ENCODE results near the gene ROCK2.
"Not testable (repeated sequence)": the region's sequence is repeated elsewhere in the genome, so short reads cannot be mapped to it uniquely, and the experiment has no call there.

Gene ROCK2

DNA sequence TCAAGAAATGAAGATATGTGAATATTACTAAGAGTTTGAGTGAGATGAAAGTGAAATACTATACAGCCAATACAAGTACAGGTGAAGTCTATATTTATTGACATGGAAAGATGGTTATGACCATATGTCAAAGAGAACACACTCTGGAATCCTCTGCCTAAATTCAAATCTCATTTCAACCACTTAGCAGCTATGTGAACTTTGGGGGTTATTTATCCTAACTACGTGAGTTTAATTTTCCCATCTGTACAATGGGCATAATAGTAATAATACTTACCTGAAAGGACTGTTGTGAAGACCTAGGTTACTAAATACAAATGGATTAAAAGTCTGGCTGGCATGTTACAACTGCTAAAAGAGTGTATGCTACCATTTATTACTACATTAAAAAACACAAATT is 79.6 kb downstream of the ROCK2 start:
- DNase-seq (ENCODE audit: low read depth): no peak

DNA sequence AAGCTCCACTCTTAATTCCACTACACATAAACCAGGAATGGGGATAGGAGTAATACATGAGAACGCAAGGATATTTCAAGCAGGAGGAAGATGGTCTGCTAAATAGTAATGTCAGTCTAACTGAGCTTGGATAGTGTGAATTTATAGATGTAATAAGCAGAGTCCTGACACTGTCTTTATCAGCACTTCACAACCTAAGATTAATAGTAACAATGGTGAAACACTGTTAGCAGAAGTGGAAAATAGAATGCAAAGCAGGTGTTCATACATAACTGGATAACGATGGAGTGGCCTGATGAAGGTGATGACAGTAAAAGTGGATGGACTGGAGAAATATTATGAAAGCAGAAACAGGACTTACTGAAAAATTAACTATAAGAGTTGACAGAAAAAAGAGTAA is 80.4 kb downstream of the ROCK2 start:
- no peak for DNase-seq (ENCODE audit: low read depth)

DNA sequence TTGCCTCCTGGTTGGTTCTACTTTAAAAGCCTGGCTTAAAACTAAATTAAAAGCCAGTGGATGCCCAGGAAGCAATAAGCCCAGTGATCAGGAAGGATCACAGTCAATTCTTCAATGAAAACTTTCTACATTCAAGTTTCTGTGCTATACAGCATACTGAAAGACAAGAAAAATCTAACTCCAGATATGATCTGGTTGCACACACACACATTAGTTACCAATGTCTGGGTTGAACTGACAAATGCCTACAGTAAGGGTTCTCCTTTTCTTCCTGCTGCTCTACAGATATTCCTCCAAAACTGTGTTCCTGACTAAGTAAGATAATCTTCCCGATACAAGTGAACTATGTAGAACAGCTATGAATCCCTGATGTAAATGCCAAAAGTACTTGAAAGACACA is 81.3 kb downstream of the ROCK2 start:
- no peak for DNase-seq (ENCODE audit: low read depth)

DNA sequence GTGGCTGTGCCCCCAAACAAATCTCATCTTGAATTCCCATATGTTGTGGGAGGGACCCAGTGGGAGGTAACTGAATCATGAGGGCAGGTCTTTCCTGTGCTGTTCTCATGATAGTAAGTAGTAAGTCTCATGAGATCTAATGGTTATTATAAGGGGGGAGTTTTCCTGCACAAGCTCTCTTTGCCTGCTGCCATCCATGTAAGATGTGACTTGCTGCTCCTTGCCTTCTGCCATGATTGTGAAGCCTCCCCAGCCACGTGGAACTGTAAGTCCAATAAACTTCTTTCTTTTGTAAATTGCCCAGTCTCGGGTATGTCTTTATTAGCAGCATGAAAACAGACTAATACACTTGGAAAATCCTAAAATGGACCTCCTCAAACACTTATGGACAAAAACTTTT is 82.0 kb downstream of the ROCK2 start:
- not testable (repeated sequence) for DNase-seq (ENCODE audit: low read depth)

DNA sequence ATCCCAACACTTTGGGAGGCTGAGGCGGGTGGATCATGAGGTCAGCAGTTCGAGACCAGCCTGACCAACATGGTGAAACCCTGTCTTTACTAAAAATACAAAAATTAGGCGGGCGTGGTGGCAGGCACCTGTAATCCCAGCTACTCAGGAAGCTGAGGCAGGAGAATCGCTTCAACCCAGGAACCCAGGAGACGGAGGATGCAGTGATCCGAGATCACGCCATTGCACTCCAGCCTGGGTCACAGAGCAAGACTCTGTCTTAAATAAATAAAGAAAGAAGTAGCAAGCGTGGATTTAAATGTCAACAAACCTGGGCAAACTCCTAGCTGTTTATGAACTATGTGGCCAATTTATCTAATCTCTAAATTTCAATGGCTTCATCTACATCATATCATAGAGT is 82.9 kb downstream of the ROCK2 start:
- not testable (repeated sequence) for DNase-seq (ENCODE audit: low read depth)

DNA sequence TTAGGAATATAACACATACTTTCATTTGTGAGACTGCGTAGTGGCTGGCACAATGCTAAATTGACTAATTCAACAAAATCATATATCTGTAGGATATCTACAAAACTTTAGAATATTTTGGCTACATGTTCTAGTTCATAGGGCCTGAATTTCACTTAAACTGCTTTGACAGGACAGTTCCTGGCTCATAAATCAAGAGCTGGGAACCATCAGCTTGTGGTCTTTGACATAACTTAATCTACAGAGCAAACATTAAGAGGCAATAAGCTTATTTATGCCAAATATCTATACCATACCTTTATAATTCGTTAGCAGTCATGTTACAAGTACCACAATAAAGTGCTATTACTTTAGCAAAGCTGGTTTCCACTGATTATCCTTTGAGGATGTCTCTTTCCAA is 83.5 kb downstream of the ROCK2 start:
- DNase-seq (ENCODE audit: low read depth): no peak

DNA sequence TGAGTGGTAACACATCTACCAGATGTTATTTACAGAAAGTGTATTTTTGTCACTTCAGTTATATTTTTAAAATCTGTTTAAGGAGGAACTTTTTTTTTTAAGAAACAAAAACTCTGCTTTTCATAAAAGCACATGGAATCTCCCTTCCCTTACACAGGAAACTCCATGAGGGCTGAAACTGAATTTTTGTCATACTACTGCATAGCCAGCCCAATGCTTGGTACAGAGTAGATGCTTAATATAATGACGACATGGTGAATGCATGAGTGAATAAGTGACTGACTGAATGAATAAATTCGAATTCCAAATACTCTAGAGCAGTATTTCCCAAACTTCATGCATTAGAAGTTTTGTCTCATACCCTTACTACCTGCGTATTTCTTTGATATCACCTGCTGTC is 86.5 kb downstream of the ROCK2 start:
- DNase-seq (ENCODE audit: low read depth): no peak

DNA sequence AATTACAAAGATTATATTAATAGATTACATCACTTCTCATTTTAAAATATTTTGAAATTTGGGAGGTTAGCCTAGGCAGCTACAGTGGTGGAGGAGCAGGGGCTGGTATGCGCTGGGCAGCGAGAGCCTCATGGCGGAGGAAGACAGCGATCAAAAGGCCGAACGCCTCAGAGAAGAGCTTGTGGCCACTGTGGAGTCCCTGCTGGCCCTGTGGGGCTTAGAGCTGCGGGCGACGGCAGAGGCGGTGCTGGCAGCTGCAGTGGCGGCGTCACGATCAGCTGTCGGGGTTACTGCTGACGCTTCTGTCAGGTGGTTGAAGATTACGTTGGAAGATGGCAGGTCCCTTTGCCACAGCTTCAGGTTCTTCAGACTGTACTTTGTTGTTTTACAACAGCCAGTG is 87.4 kb downstream of the ROCK2 start:
- DNase-seq (ENCODE audit: low read depth): no peak

DNA sequence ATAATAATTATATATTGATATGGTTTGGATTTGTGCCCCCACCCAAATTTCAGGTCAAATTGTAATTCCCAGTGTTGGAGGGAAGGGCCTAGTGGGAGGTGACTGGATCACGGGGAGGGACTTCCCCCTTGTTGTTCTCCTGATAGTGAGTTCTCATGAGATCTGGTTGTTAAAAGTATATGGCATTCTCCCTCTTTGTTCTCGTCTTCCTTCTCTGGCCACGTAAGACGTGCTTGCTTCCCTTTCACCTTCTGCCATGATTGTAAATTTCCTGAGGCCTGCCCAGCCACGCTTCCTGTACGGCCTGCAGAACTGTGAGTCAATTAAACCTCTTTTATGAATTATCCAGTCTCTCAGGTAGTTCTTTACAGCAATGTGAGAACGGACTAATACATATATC is 88.3 kb downstream of the ROCK2 start:
- DNase-seq (ENCODE audit: low read depth): no peak

DNA sequence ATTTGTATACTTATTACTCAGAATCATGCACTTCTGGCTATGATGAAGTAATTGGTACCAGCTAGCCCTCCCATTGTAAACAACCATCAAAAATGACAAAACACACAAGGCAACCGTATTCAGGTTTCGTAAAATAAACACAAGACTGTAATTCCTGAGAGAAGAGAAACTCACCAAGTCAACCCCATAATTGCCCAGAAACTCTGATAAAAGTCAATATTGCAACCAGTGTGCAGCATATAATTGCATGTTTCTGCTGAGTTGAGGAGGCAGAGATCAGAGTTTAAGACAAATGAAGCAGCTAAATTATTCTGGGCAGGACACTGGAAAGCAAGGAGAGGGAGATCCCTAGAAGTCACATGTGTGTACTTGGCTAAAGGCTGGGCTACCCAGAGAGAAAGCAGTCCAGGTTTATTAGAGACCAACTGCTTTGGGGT is 90.3 kb downstream of the ROCK2 start:
- no peak for DNase-seq (ENCODE audit: low read depth)

DNA sequence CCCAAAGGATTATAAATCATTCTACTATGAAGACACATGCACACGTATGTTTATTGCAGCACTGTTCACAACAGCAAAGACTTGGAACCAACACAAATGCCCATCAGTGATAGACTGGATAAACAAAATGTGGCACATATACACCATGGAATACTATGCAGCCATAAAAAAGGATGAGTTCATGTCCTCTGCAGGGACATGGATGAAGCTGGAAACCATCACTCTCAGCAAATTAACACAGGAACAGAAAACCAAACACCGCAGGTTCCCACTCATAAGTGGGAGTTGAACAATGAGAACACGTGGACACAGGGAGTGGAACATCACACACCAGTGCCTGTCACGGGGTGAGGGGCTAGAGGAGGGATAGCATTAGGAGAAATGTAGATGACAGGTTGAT is 92.0 kb downstream of the ROCK2 start:
- DNase-seq (ENCODE audit: low read depth): not testable (repeated sequence)

DNA sequence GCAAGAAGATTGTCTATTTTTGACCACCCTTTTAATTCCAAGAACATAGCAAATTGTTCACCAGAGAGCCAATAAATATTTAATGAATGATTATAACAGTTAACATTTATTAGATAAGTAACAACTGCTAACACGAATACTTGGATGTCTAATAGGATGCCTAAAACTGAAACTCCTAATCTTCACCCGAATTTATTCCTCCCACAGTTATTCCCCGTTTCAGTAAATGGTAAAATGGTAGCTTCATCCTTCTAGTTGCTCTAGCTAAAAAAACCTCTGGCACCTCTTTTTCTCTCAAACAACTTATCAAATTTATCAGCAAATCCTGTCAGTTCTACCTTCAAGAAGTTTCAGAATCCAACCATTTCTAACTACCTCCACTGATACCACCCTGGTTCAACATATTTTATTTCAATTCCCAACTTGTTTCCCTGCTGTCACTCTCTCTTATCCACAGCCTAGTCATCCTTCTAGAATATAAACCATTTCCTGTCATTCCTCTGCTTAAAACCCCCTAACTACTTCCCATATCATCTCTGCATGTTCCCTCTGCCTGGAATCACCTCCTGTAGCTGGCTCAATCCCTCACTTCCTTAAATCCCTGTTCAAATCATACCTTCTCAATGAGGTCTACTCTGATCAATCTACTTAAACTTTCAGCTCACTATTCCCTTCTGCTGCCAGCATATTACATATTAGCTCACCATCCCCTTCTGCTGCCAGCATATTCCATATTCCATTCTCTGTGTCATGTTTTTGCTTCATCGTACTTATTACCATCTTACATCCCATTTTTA is 93.8 kb downstream of the ROCK2 start:
- DNase-seq (ENCODE audit: low read depth): no peak

DNA sequence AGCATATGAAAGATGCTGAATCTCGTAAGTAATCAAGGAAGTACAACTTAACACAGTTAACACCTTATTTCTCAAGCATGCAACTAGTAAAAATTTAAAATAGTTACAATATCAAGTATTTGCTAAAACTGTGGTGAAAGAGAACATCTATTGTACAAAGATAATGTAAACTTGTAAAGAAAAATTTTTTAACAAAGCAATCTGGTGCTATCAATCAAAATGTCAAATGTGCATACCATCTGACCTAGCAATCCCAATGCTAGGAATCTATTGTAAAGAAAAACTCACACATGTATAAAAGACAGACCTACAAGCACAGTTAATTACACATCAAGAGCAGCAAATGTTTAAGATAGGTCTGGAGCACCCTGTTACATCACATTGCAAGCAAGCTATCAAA is 99.1 kb downstream of the ROCK2 start:
- DNase-seq (ENCODE audit: low read depth): no peak

DNA sequence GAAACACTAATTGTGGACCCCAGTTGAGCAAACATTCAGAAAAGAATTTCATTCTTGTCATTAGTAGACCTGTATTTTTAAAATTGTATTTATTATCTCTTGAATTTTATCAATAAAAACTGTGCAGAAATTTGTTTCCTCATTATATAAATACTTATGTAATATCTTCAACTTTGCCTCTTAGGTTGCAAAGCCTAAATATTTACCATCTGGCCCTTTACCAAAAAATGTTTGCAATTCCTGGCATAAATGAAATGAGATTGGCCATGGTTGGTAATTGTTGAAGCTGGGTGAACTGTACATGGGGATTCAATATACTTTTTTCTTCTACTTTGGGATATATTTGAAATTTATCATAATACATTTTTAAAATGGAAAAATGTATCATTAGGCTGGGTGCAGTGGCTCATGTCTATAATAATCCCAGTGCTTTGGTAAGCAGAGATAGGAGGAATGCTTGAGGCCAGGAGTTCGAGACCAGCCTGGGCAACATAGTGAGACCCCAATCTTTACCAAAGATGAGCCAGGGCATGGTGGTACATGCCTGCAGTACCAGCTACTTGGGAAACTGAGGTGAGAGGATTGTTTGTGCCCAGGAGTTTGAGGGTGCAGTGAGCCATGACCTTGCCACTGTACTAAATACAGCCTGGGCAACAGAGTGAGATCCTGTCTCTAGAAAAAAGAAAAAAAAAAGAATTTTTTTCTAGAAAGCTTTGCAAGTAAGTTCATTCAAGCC is 100.2 kb downstream of the ROCK2 start:
- no peak for DNase-seq (ENCODE audit: low read depth)

DNA sequence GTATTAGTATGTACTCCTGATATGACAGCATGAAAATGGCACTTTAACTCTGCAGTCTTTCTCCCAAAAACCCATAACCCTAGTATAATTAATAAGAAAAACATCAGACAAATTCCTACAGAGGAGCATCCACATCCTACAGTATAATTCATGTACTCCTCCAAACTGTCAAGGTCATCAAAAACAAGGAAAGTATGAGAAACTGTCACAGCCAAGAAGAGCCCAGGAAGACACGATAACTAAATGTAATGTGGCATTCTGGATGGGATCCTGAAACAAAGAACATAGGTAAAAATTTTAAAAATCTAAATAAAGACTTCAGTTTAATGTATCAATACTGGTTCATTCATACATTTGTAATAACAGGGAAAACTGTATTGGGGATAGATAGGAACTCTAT is 100.9 kb downstream of the ROCK2 start:
- DNase-seq (ENCODE audit: low read depth): no peak

DNA sequence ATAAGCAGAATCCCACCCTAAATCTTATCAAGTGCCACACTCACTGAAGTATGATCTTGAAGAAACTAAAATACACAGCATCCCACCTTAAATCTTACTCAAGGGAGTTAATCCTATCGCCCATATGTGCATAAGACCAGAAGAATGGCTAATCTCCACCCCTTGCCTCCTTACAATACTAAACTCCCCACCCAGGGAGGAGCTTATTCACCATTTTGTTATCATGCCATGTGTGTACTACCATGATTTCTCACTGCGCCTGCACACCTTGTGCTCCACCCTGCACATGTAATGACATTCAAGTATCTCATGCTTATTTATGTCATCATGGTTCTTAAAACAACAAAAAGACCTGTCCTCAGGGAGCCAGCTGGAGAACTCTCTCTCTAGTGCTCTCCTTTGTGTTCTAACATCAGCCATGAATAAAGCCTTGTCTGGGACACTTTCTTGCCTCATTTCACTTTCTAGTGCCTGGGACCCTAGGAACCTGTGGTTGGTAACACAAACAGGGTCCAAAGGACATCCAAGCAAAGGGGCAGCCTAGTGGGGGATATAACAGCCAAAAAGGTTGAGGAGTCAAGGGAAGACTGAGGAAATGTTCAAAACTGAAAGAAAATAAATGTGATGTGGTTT is 101.8 kb downstream of the ROCK2 start:
- DNase-seq (ENCODE audit: low read depth): no peak

DNA sequence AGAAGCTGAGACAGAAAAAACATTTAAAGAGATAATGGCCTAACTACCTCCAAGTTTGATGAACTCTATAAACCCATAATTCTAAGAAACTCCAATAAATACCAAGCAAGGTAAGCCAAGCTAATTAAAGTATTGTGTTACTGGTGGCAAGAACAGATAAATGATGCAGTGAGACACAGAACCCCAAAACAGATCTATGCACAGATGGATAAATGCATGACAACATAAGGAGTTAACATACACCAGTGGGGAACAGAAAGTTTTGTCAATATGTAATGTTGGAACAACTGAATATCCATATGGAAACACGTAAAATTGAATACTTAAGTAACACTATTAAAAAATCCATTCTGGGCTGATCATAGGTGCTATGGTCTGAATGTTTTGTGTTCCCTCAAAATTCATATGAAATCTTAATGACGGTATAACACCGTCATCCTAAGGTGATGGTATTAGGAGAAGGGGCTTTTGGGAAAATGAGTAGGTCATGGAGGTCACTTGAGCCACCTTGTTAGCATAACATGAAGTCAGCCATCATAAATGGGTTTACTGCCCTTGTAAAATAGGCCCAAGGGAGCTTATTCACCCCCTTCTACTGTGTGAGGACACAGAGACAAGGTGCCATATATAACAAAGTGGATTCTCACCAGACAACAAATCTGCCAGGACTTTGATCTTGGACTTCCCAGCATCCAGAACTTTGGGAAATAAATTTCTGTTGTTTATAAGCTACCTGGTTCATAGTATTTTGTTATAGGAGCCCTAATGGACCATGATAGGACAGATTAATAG is 102.8 kb downstream of the ROCK2 start:
- DNase-seq (ENCODE audit: low read depth): no peak

DNA sequence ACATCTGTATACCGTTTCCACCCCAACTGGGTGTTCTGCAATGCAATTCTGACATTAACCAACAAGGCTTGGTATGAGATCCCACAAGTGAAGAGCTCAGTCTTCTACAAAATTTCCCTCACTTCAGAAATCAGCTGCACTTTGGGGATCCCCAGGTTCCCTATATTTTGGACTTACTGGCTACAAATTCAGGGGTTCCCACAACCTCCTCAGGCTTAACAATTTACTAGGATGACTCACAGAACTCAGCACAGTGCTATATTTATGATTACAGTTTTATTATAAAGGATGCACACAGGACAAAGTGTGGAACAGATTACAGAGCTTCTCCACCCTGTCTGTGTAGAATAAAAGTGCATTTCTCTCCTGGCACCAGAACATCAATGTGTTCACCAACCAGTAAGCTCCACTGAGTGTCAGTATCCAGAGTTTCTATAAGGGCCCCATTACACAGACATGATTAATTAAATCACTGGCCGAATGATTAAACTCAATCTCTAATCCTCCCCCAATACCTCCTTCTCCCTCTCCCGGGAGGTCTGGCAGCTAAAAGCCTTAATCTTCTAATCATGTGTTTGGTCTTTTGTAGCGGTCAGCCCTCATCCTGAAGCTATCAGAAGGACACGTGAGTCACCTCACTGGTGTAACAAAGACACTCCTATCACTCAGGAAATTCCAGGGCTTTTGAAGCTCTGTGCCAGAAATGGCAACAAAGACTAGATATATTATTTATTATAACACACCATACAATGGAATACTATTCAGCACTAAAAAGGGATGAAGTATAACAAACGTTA is 104.6 kb downstream of the ROCK2 start:
- no peak for DNase-seq (ENCODE audit: low read depth)

DNA sequence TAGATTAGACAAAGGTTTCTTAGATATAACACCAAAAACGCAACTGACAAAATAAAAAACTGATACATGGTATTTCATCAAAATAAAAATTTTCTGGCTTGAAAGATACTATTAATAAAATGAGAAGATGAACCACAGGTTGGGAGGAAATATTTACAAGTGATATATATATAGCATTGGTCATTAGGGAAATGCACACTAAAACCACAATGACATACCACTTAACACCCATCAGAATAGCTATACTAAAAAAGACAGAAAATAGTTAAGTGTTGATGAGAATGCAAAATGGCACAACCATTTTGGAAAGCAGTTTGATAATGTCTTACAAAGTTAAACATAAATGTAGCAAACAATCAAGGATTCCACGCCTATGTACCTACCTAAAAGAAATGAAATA is 105.3 kb downstream of the ROCK2 start:
- DNase-seq (ENCODE audit: low read depth): no peak

DNA sequence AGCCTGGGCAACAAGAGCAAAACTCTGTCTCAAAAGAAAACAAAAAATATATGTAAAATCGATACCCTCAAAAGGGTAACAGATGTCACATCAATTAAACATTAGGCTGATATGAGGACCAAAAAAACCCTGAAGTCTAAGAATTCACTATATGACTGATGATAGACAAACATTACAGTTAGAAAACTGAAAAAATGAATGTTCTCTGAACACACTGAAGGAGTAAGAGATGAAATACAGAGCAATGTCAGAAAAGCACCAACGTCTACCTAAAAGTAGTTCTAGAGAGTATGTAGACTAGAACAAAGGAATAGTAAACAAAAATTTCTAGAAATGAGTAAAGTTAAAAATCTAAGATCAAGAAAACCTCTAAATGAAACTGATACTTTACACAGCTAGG is 107.3 kb downstream of the ROCK2 start:
- DNase-seq (ENCODE audit: low read depth): no peak

DNA sequence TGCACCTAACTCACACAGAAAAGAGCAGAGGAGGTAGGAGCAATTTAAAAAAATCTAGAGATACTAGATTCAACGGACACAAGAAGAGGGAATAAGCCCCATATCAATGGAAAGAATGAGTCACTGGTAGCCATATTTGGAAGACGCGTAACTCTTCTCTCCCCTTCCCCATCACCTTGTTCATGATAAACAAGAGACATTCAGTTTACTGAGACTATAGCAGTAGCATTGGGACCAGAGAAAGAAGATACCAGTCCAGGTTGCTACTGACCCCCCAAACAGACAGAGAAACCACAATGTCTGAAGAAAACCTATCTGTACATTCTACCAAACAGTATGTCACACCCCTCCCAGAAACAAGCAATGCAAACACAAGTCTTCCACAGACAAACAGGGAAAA is 108.1 kb downstream of the ROCK2 start:
- no peak for DNase-seq (ENCODE audit: low read depth)

DNA sequence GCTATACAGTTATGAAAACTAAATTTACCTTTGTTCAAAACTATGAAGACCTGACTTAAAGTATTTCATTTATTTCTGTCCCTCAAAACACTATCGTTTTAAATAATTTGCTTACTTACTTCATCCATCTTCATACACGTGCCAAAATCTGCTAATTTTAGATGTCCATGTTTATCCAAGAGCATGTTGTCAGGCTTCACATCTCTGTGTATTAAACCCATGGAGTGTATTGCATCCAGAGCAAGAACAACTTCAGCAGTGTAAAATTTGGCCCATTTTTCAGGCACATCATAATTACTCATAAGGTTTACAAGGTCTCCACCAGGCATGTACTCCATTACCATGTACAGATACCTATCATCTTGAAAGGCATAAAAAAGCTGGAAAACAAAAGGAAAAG is 108.9 kb downstream of the ROCK2 start:
- DNase-seq (ENCODE audit: low read depth): no peak

All from stimulated activated CD8-positive, alpha-beta memory T cell treated with anti-CD3 and anti-CD28 coated beads, Interleukin-15, amount 100 ng/mL, for 1 hour (primary cell).